Measurements from ENCODE around the gene OGFOD2.
"Not testable (repeated sequence)": the region's sequence is repeated elsewhere in the genome, so short reads cannot be mapped to it uniquely, and the experiment has no call there.

The OGFOD2 gene

DNA sequence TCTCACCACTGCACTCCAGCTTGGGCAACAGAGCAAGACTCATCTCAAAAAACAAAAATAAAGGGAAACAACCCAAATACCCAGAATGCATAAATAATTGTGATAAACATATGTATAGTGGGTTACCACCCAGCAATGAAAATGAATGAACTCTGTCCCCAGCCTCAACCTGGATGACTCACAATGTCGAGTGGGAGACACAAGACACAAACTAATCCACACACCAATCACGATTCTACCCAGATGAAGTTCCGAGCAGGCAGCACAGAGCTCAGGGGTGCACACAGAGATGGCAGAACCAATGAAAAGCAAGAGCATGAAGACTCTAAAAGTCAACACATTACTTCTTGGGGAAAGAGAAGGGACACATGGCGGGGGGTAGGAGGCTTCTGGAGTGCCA, 35.9 kb upstream of the OGFOD2 start:
- Histone ChIP-seq H3K36me3 (ENCODE audit: control insufficient read depth, insufficient read depth, low read length) (no peaks in the 10 kb centered on the region), H3K9me3 (ENCODE audit: control insufficient read depth, low read length) (no peaks in the 10 kb centered on the region), H3K27me3 (ENCODE audit: control insufficient read depth, insufficient read depth, low read length, poor library complexity, severe bottlenecking) (no peaks in the 10 kb centered on the region), H3K27ac (ENCODE audit: insufficient read depth, low read depth, low read length, poor library complexity, severe bottlenecking) (no peak overlapping the region), H3K4me1 (ENCODE audit: control insufficient read depth, insufficient read depth, low read length) (peaks cover 8% of the 10 kb centered on the region), H3K4me3 (ENCODE audit: insufficient read depth, low read depth, low read length) (no peak overlapping the region)
- WGBS, 2 experiments = 91% methylated on average over 4 of the region's 4 CpGs

DNA sequence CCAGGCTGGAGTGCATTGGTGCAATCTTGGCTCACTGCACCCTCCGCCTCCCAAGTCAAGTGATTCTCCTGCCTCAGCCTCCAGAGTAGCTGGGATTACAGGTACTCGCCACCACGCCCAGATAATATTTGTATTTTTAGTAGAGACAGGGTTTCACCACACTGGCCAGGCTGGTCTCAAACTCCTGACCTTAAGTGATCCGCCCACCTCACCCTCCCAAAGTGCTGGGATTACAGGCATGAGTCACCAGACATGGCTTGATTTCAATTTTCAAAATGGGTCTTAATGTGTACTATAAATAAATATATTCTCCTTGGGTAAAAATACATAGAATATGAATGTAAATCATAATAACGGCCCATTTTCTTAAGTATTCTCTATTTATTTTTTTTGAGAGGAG, 33.7 kb upstream of the OGFOD2 start:
- not testable (repeated sequence) for H3K27ac ChIP-seq (ENCODE audit: insufficient read depth, low read depth, low read length, poor library complexity, severe bottlenecking); H3K4me1 ChIP-seq (ENCODE audit: control insufficient read depth, insufficient read depth, low read length); H3K27me3 ChIP-seq (ENCODE audit: control insufficient read depth, insufficient read depth, low read length, poor library complexity, severe bottlenecking); H3K4me3 ChIP-seq (ENCODE audit: insufficient read depth, low read depth, low read length); H3K36me3 ChIP-seq (ENCODE audit: control insufficient read depth, insufficient read depth, low read length); H3K9me3 ChIP-seq (ENCODE audit: control insufficient read depth, low read length)
- 90 to 94% methylated on average over 3 to 5 of the region's 5 CpGs for WGBS, 2 experiments

GRCh38 chr12:122942637-122943036, 32.4 kb upstream of the OGFOD2 start:
- Histone ChIP-seq H3K9me3 (ENCODE audit: control insufficient read depth, low read length) (no peaks in the 10 kb centered on the region), H3K27ac (ENCODE audit: insufficient read depth, low read depth, low read length, poor library complexity, severe bottlenecking) (no peak overlapping the region), H3K36me3 (ENCODE audit: control insufficient read depth, insufficient read depth, low read length) (no peaks in the 10 kb centered on the region), H3K4me1 (ENCODE audit: control insufficient read depth, insufficient read depth, low read length) (peaks cover 6% of the 10 kb centered on the region), H3K27me3 (ENCODE audit: control insufficient read depth, insufficient read depth, low read length, poor library complexity, severe bottlenecking) (no peaks in the 10 kb centered on the region), H3K4me3 (ENCODE audit: insufficient read depth, low read depth, low read length) (no peak overlapping the region)
- 81 to 90% methylated on average over 2 of the region's 2 CpGs for WGBS, 2 experiments

DNA sequence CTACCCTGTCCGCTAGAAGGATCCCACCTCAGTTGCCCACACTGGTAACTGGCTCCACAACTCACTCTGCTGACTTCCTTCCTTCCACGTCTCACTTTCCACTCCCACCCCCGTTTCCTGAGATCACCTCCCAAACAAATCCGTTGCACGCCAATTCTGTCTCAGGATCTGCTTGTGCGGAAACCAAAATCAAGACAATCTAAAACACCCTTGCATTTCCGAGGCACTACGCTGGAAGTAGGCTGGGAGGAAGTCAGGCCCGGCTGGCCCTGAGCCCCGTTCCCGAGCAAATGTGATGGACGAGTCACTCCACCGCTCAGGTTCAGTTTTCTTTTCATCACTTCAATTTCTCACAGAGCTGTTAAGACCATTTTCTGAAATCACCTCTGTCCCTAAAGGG, 31.8 kb upstream of the OGFOD2 start:
- H3K36me3 ChIP-seq (ENCODE audit: control insufficient read depth, insufficient read depth, low read length) = no peaks in the 10 kb centered on the region
- H3K9me3 ChIP-seq (ENCODE audit: control insufficient read depth, low read length) = no peaks in the 10 kb centered on the region
- H3K4me1 ChIP-seq (ENCODE audit: control insufficient read depth, insufficient read depth, low read length) = peaks cover 6% of the 10 kb centered on the region
- no peak overlapping the region for H3K4me3 ChIP-seq (ENCODE audit: insufficient read depth, low read depth, low read length)
- H3K27ac ChIP-seq (ENCODE audit: insufficient read depth, low read depth, low read length, poor library complexity, severe bottlenecking) = no peak overlapping the region
- no peaks in the 10 kb centered on the region for H3K27me3 ChIP-seq (ENCODE audit: control insufficient read depth, insufficient read depth, low read length, poor library complexity, severe bottlenecking)
- WGBS, 2 experiments = 91 to 94% methylated on average over 13 of the region's 13 CpGs

DNA sequence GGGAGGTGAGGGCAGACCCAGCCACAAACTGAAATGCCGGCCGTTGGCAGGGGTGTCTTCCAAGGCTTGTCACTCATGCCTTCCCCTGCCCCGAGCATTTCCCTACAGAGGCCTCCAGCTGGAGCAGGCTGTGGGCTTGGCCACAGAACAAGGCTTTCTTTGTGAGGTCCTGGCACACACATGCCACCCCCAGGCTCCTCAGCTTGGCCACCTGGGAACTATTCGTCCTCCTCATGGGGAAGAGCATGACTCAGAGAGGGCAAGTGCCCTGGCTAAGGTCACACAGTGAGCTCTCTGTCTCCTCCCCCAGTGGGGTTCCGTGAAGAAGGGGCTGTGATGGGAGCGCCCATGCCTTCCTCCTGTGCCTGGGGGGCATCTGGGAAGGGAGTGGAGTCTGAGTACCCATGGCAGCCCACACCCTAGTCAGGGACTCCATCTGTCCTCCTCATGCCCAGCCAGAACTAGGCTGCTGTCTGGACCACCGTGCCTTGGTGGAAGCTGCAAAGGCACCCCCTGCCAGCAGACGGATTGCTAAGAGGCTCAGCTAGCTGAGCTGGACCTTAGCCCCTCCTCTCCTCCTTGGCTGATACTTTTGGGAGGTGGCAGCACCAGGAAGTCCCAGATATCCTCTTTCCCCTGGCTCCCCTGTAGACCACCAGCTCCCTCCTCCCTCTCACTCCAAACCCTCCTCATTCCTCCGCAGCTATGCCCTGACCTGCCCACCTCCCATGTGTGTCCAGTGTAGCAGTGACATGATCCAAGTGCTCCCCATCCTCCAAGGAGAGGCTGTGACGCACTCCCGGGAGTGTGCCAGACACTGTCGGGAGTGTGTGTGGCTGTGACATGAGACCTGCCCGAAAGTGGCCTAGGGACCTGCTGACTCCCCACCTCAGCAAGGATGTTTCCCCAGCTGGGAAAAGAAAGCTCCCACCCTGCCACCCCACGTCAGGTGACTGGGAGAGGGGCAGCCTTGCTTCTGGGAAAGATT, 30.1 kb upstream of the OGFOD2 start:
- no peak overlapping the region for H3K27ac ChIP-seq (ENCODE audit: insufficient read depth, low read depth, low read length, poor library complexity, severe bottlenecking)
- H3K36me3 ChIP-seq (ENCODE audit: control insufficient read depth, insufficient read depth, low read length) = no peaks in the 10 kb centered on the region
- H3K4me1 ChIP-seq (ENCODE audit: control insufficient read depth, insufficient read depth, low read length) = peaks cover 6% of the 10 kb centered on the region
- no peaks in the 10 kb centered on the region for H3K9me3 ChIP-seq (ENCODE audit: control insufficient read depth, low read length)
- H3K27me3 ChIP-seq (ENCODE audit: control insufficient read depth, insufficient read depth, low read length, poor library complexity, severe bottlenecking) = no peaks in the 10 kb centered on the region
- WGBS, 2 experiments = 73 to 74% methylated on average over 14 of the region's 14 CpGs
- no peak overlapping the region for H3K4me3 ChIP-seq (ENCODE audit: insufficient read depth, low read depth, low read length)

- no peak overlapping the region for H3K4me3 ChIP-seq (ENCODE audit: insufficient read depth, low read depth, low read length)
- H3K27ac ChIP-seq (ENCODE audit: insufficient read depth, low read depth, low read length, poor library complexity, severe bottlenecking) = no peak overlapping the region
- H3K36me3 ChIP-seq (ENCODE audit: control insufficient read depth, insufficient read depth, low read length) = no peaks in the 10 kb centered on the region
- no peaks in the 10 kb centered on the region for H3K27me3 ChIP-seq (ENCODE audit: control insufficient read depth, insufficient read depth, low read length, poor library complexity, severe bottlenecking)
- no peaks in the 10 kb centered on the region for H3K9me3 ChIP-seq (ENCODE audit: control insufficient read depth, low read length)
- H3K4me1 ChIP-seq (ENCODE audit: control insufficient read depth, insufficient read depth, low read length) = peaks cover 6% of the 10 kb centered on the region
- WGBS, 2 experiments = 95% methylated on average over 10 of the region's 10 CpGs
Measured at GRCh38 chr12:122946690-122947341, 28.2 kb upstream of the OGFOD2 start.

- H3K36me3 ChIP-seq (ENCODE audit: control insufficient read depth, insufficient read depth, low read length) = no peaks in the 10 kb centered on the region
- no peak overlapping the region for H3K27ac ChIP-seq (ENCODE audit: insufficient read depth, low read depth, low read length, poor library complexity, severe bottlenecking)
- no peaks in the 10 kb centered on the region for H3K27me3 ChIP-seq (ENCODE audit: control insufficient read depth, insufficient read depth, low read length, poor library complexity, severe bottlenecking)
- H3K4me3 ChIP-seq (ENCODE audit: insufficient read depth, low read depth, low read length) = no peak overlapping the region
- whole genome bisulfite sequencing, 2 experiments = 87 to 88% methylated on average over 15 of the region's 15 CpGs
- no peaks in the 10 kb centered on the region for H3K9me3 ChIP-seq (ENCODE audit: control insufficient read depth, low read length)
- peaks cover 6% of the 10 kb centered on the region for H3K4me1 ChIP-seq (ENCODE audit: control insufficient read depth, insufficient read depth, low read length)
Measured at GRCh38 chr12:122947352-122947792, 27.7 kb upstream of the OGFOD2 start.

GRCh38 chr12:122948605-122949004, 26.4 kb upstream of the OGFOD2 start:
- Histone ChIP-seq H3K4me3 (ENCODE audit: insufficient read depth, low read depth, low read length) (no peak overlapping the region), H3K27ac (ENCODE audit: insufficient read depth, low read depth, low read length, poor library complexity, severe bottlenecking) (no peak overlapping the region), H3K27me3 (ENCODE audit: control insufficient read depth, insufficient read depth, low read length, poor library complexity, severe bottlenecking) (no peaks in the 10 kb centered on the region), H3K9me3 (ENCODE audit: control insufficient read depth, low read length) (no peaks in the 10 kb centered on the region), H3K4me1 (ENCODE audit: control insufficient read depth, insufficient read depth, low read length) (peaks cover 6% of the 10 kb centered on the region), H3K36me3 (ENCODE audit: control insufficient read depth, insufficient read depth, low read length) (no peaks in the 10 kb centered on the region)
- 92 to 94% methylated on average over 14 of the region's 14 CpGs for WGBS, 2 experiments

DNA sequence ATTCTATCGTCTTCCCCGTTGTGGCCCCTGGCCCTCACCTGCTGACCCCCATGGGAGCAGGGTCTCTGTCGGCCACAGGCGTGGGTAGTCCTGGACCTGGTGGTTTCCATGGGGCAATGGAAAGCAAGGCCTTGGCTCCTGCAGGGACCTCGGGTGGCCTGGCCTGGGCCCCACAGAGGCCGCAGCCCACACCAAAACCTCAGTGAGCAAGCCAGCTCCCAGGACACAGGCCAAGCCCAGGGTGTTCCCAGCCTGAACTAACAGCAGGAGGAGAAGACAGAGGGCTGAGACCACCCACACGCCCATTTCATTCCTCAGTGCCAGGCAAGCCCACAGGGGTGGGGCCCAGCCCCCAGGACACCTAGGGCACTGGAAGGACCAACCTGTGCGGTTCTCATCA, 25.6 kb upstream of the OGFOD2 start:
- 90 to 95% methylated on average over 8 of the region's 8 CpGs for WGBS, 2 experiments
- H3K27me3 ChIP-seq (ENCODE audit: control insufficient read depth, insufficient read depth, low read length, poor library complexity, severe bottlenecking) = no peaks in the 10 kb centered on the region
- H3K27ac ChIP-seq (ENCODE audit: insufficient read depth, low read depth, low read length, poor library complexity, severe bottlenecking) = no peak overlapping the region
- peaks cover 5% of the 10 kb centered on the region for H3K4me1 ChIP-seq (ENCODE audit: control insufficient read depth, insufficient read depth, low read length)
- H3K9me3 ChIP-seq (ENCODE audit: control insufficient read depth, low read length) = no peaks in the 10 kb centered on the region
- H3K4me3 ChIP-seq (ENCODE audit: insufficient read depth, low read depth, low read length) = no peak overlapping the region
- H3K36me3 ChIP-seq (ENCODE audit: control insufficient read depth, insufficient read depth, low read length) = no peaks in the 10 kb centered on the region
